Right atrium auricular region (tissue), 2 donors: Measurements from ENCODE around the gene ATP11A. TPM values are rescaled to one million over a fixed set of nuclear protein-coding genes. Genes with fewer than 3 reads are reported as not detected.

Experiments
- DNase-seq: peaks from one replicate; pipeline ENCODE4 v3.0.0-alpha.2; 2019; ENCODE audit warnings: low spot score
- H3K27ac ChIP-seq, 2 donors: fragments of 200-600 bp; sonication (generic); 1 replicate in 1 of 2; 2 replicates in 1 of 2; pipeline ENCODE4 v1.5.1; 2016 to 2019
- H3K27me3 ChIP-seq, 2 donors: fragments of 200-600 bp; sonication (generic); one replicate each; pipeline versions ENCODE4 v1.5.1 to v1.6.0; 2017 to 2019
- H3K36me3 ChIP-seq: fragments of 200-600 bp; sonication (generic); one replicate; pipeline ENCODE4 v1.5.1; 2016
- H3K4me1 ChIP-seq, 2 donors: fragments of 200-600 bp; sonication (generic); one replicate each; pipeline versions ENCODE4 v1.5.1 to v1.6.0; 2017 to 2019
- H3K4me3 ChIP-seq, 2 donors: fragments of 200-600 bp; sonication (generic); 1 replicate in 1 of 2; 2 replicates in 1 of 2; pipeline ENCODE4 v1.5.1; 2017 to 2019; ENCODE audit warnings: mild to moderate bottlenecking in 1 of 2, moderate library complexity in 1 of 2
- H3K9me3 ChIP-seq, 2 donors: fragments of 200-600 bp; sonication (generic); one replicate each; pipeline ENCODE4 v1.5.1; 2019
- CTCF ChIP-seq, 2 donors: fragments of 200-600 bp; sonication (generic); IDR thresholded peaks; one replicate each; pipeline ENCODE4 v1.5.1; 2019; ENCODE audit warnings: antibody characterized with exemption in 2 of 2
- total RNA-seq, 2 donors: library from RNA; depleted of rRNA; stranded (reverse); fragments of >200 nt; gene quantifications; one replicate each; pipeline ENCODE4 v1.1.0, GENCODE V29; 2016

The ATP11A gene
- total RNA-seq, 2 donors from 2014 or later = 31.8 to 48.6 TPM

- Histone ChIP-seq H3K27ac (no peak overlapping the region), H3K9me3 (no peaks in the 10 kb centered on the region), H3K4me1 (peaks cover 0 to 40% of the 10 kb centered on the region in 2 donors), H3K4me3 (no peak overlapping the region), H3K36me3 (no peaks in the 10 kb centered on the region), H3K27me3 (no peaks in the 10 kb centered on the region)
- DNase-seq = no peak
- no peak for TF ChIP-seq CTCF (IDR thresholded peaks at IDR 0.05)
Measured at GRCh38 chr13:112746044-112746443, 56.2 kb downstream of the ATP11A start.

- H3K4me3 ChIP-seq = no peak overlapping the region
- H3K27ac ChIP-seq = no peak overlapping the region
- peaks cover 0 to 31% of the 10 kb centered on the region in 2 donors for H3K4me1 ChIP-seq
- no peaks in the 10 kb centered on the region for H3K27me3 ChIP-seq
- no peak for TF ChIP-seq CTCF (IDR thresholded peaks at IDR 0.05)
- DNase-seq = no peak
- H3K36me3 ChIP-seq = no peaks in the 10 kb centered on the region
- no peaks in the 10 kb centered on the region for H3K9me3 ChIP-seq
Measured at GRCh38 chr13:112747256-112747655, 57.4 kb downstream of the ATP11A start.

GRCh38 chr13:112748947-112749735, 59.3 kb downstream of the ATP11A start:
- Histone ChIP-seq H3K4me3 (no peak overlapping the region), H3K4me1 (peaks cover 0 to 26% of the 10 kb centered on the region in 2 donors), H3K27me3 (no peaks in the 10 kb centered on the region), H3K27ac (peak overlapping the region in 1 of 2 donors; percentile 27), H3K9me3 (no peaks in the 10 kb centered on the region), H3K36me3 (no peaks in the 10 kb centered on the region)
- DNase-seq = peak; percentile 75
- TF ChIP-seq CTCF (IDR thresholded peaks at IDR 0.05) = no peak

- no peaks in the 10 kb centered on the region for H3K36me3 ChIP-seq
- no peak for DNase-seq
- H3K27me3 ChIP-seq = no peaks in the 10 kb centered on the region
- H3K27ac ChIP-seq = no peak overlapping the region
- TF ChIP-seq CTCF (IDR thresholded peaks at IDR 0.05) = no peak
- no peak overlapping the region for H3K4me3 ChIP-seq
- H3K9me3 ChIP-seq = no peaks in the 10 kb centered on the region
- peaks cover 0 to 16% of the 10 kb centered on the region in 2 donors for H3K4me1 ChIP-seq
Measured at GRCh38 chr13:112750570-112750969, 60.7 kb downstream of the ATP11A start.

GRCh38 chr13:112751617-112752016, 61.8 kb downstream of the ATP11A start:
- Histone ChIP-seq H3K36me3 (no peaks in the 10 kb centered on the region), H3K9me3 (no peaks in the 10 kb centered on the region), H3K27ac (no peak overlapping the region), H3K27me3 (no peaks in the 10 kb centered on the region), H3K4me3 (no peak overlapping the region), H3K4me1 (peaks cover 0 to 16% of the 10 kb centered on the region in 2 donors)
- no peak for DNase-seq
- no peak for TF ChIP-seq CTCF (IDR thresholded peaks at IDR 0.05)

GRCh38 chr13:112752211-112752610, 62.4 kb downstream of the ATP11A start:
- no peaks in the 10 kb centered on the region for H3K36me3 ChIP-seq
- H3K9me3 ChIP-seq = no peaks in the 10 kb centered on the region
- H3K4me3 ChIP-seq = no peak overlapping the region
- H3K27me3 ChIP-seq = no peaks in the 10 kb centered on the region
- no peak overlapping the region for H3K27ac ChIP-seq
- no peak for TF ChIP-seq CTCF (IDR thresholded peaks at IDR 0.05)
- no peak for DNase-seq
- peaks cover 0 to 16% of the 10 kb centered on the region in 2 donors for H3K4me1 ChIP-seq
